ENCODE data around the gene PPP1R14B. TPM values are rescaled to one million over a fixed set of nuclear protein-coding genes. Genes with fewer than 3 reads are reported as not detected.

PPP1R14B gene
- total and polyA plus RNA-seq, 4 donors: 22.5 to 127 (median 122) TPM

- 0% methylated on average over 46 of the region's 54 CpGs for WGBS (ENCODE audit: insufficient coverage)
- H3K27ac ChIP-seq (ENCODE audit: low read depth, low read length): peak within 1 kb of the TSS; percentile 69
- DNase-seq (ENCODE audit: low read depth in 4 of 6, low spot score in 6 of 6): peak; percentile 72 to 96 (median 80)
- peaks cover 31% of the 10 kb centered on the region for H3K36me3 ChIP-seq (ENCODE audit: control insufficient read depth, insufficient read depth, low read length)
- H3K27me3 ChIP-seq (ENCODE audit: control insufficient read depth, insufficient read depth, low read length): no peaks in the 10 kb centered on the region
- peak within 1 kb of the TSS; percentile 73 for H3K4me3 ChIP-seq (ENCODE audit: low read depth, low read length)
- peaks cover 47% of the 10 kb centered on the region for H3K4me1 ChIP-seq (ENCODE audit: control insufficient read depth, insufficient read depth, low read length)
- no peaks in the 10 kb centered on the region for H3K9me3 ChIP-seq (ENCODE audit: control insufficient read depth, insufficient read depth, low read length)
Observed at GRCh38 chr11:64225608-64226506, 20.9 kb downstream of the PPP1R14B start, which contains the start of the genes NUDT22 and TRPT1. Gene NUDT22, plus strand, starts transcription at chr11:64226274. Its CDS starts 379 bp downstream, at chr11:64226653. Gene TRPT1, minus strand, starts transcription at chr11:64226186. Its CDS starts 326 bp downstream, at chr11:64225860.

- WGBS (ENCODE audit: insufficient coverage): 60% methylated on average over 22 of the region's 22 CpGs
- Histone ChIP-seq H3K4me1 (ENCODE audit: control insufficient read depth, insufficient read depth, low read length) (peaks cover 46% of the 10 kb centered on the region), H3K9me3 (ENCODE audit: control insufficient read depth, insufficient read depth, low read length) (no peaks in the 10 kb centered on the region), H3K36me3 (ENCODE audit: control insufficient read depth, insufficient read depth, low read length) (peaks cover 39% of the 10 kb centered on the region), H3K4me3 (ENCODE audit: low read depth, low read length) (peak overlapping the region; percentile 73), H3K27me3 (ENCODE audit: control insufficient read depth, insufficient read depth, low read length) (no peaks in the 10 kb centered on the region), H3K27ac (ENCODE audit: low read depth, low read length) (peak overlapping the region; percentile 69)
- DNase-seq (ENCODE audit: low read depth in 4 of 6, low spot score in 6 of 6): no peak
Observed at GRCh38 chr11:64224891-64225607, 21.7 kb downstream of the PPP1R14B start.

GRCh38 chr11:64224151-64224890, 22.4 kb downstream of the PPP1R14B start:
- no peak overlapping the region for H3K4me3 ChIP-seq (ENCODE audit: low read depth, low read length)
- H3K4me1 ChIP-seq (ENCODE audit: control insufficient read depth, insufficient read depth, low read length): peaks cover 39% of the 10 kb centered on the region
- WGBS (ENCODE audit: insufficient coverage): 92% methylated on average over 17 of the region's 17 CpGs
- H3K27ac ChIP-seq (ENCODE audit: low read depth, low read length): no peak overlapping the region
- H3K9me3 ChIP-seq (ENCODE audit: control insufficient read depth, insufficient read depth, low read length): no peaks in the 10 kb centered on the region
- H3K36me3 ChIP-seq (ENCODE audit: control insufficient read depth, insufficient read depth, low read length): peaks cover 47% of the 10 kb centered on the region
- no peaks in the 10 kb centered on the region for H3K27me3 ChIP-seq (ENCODE audit: control insufficient read depth, insufficient read depth, low read length)
- DNase-seq (ENCODE audit: low read depth in 4 of 6, low spot score in 6 of 6): no peak

- peaks cover 48% of the 10 kb centered on the region for H3K36me3 ChIP-seq (ENCODE audit: control insufficient read depth, insufficient read depth, low read length)
- H3K9me3 ChIP-seq (ENCODE audit: control insufficient read depth, insufficient read depth, low read length): no peaks in the 10 kb centered on the region
- no peak overlapping the region for H3K27ac ChIP-seq (ENCODE audit: low read depth, low read length)
- 89% methylated on average over 22 of the region's 24 CpGs for WGBS (ENCODE audit: insufficient coverage)
- DNase-seq (ENCODE audit: low read depth in 4 of 6, low spot score in 6 of 6): no peak
- H3K4me3 ChIP-seq (ENCODE audit: low read depth, low read length): no peak overlapping the region
- H3K4me1 ChIP-seq (ENCODE audit: control insufficient read depth, insufficient read depth, low read length): peaks cover 41% of the 10 kb centered on the region
- no peaks in the 10 kb centered on the region for H3K27me3 ChIP-seq (ENCODE audit: control insufficient read depth, insufficient read depth, low read length)
Observed at GRCh38 chr11:64223001-64223651, 23.6 kb downstream of the PPP1R14B start.

- Histone ChIP-seq H3K36me3 (ENCODE audit: control insufficient read depth, insufficient read depth, low read length) (peaks cover 48% of the 10 kb centered on the region), H3K4me3 (ENCODE audit: low read depth, low read length) (no peak overlapping the region), H3K27ac (ENCODE audit: low read depth, low read length) (no peak overlapping the region), H3K9me3 (ENCODE audit: control insufficient read depth, insufficient read depth, low read length) (no peaks in the 10 kb centered on the region), H3K4me1 (ENCODE audit: control insufficient read depth, insufficient read depth, low read length) (peaks cover 40% of the 10 kb centered on the region), H3K27me3 (ENCODE audit: control insufficient read depth, insufficient read depth, low read length) (no peaks in the 10 kb centered on the region)
- WGBS (ENCODE audit: insufficient coverage): 84% methylated on average over 9 of the region's 9 CpGs
- no peak for DNase-seq (ENCODE audit: low read depth in 4 of 6, low spot score in 6 of 6)
Observed at GRCh38 chr11:64222651-64223000, 24.1 kb downstream of the PPP1R14B start.

GRCh38 chr11:64220798-64221197, 25.9 kb downstream of the PPP1R14B start:
- peaks cover 48% of the 10 kb centered on the region for H3K36me3 ChIP-seq (ENCODE audit: control insufficient read depth, insufficient read depth, low read length)
- H3K27me3 ChIP-seq (ENCODE audit: control insufficient read depth, insufficient read depth, low read length): no peaks in the 10 kb centered on the region
- WGBS (ENCODE audit: insufficient coverage): 91% methylated on average over 14 of the region's 14 CpGs
- no peak overlapping the region for H3K27ac ChIP-seq (ENCODE audit: low read depth, low read length)
- peaks cover 25% of the 10 kb centered on the region for H3K4me1 ChIP-seq (ENCODE audit: control insufficient read depth, insufficient read depth, low read length)
- H3K4me3 ChIP-seq (ENCODE audit: low read depth, low read length): no peak overlapping the region
- no peaks in the 10 kb centered on the region for H3K9me3 ChIP-seq (ENCODE audit: control insufficient read depth, insufficient read depth, low read length)
- DNase-seq (ENCODE audit: low read depth in 4 of 6, low spot score in 6 of 6): no peak

- Histone ChIP-seq H3K36me3 (ENCODE audit: control insufficient read depth, insufficient read depth, low read length) (peaks cover 48% of the 10 kb centered on the region), H3K27me3 (ENCODE audit: control insufficient read depth, insufficient read depth, low read length) (no peaks in the 10 kb centered on the region), H3K9me3 (ENCODE audit: control insufficient read depth, insufficient read depth, low read length) (no peaks in the 10 kb centered on the region), H3K4me1 (ENCODE audit: control insufficient read depth, insufficient read depth, low read length) (peaks cover 19% of the 10 kb centered on the region), H3K4me3 (ENCODE audit: low read depth, low read length) (no peak overlapping the region), H3K27ac (ENCODE audit: low read depth, low read length) (no peak overlapping the region)
- DNase-seq (ENCODE audit: low read depth in 4 of 6, low spot score in 6 of 6): no peak
- WGBS (ENCODE audit: insufficient coverage): 86% methylated on average over 15 of the region's 17 CpGs
Observed at GRCh38 chr11:64220271-64220670, 26.5 kb downstream of the PPP1R14B start.

- no peak for DNase-seq (ENCODE audit: low read depth in 4 of 6, low spot score in 6 of 6)
- H3K36me3 ChIP-seq (ENCODE audit: control insufficient read depth, insufficient read depth, low read length): peaks cover 44% of the 10 kb centered on the region
- H3K27ac ChIP-seq (ENCODE audit: low read depth, low read length): no peak overlapping the region
- H3K4me3 ChIP-seq (ENCODE audit: low read depth, low read length): no peak overlapping the region
- 86% methylated on average over 6 of the region's 10 CpGs for WGBS (ENCODE audit: insufficient coverage)
- no peaks in the 10 kb centered on the region for H3K27me3 ChIP-seq (ENCODE audit: control insufficient read depth, insufficient read depth, low read length)
- no peaks in the 10 kb centered on the region for H3K9me3 ChIP-seq (ENCODE audit: control insufficient read depth, insufficient read depth, low read length)
- peaks cover 14% of the 10 kb centered on the region for H3K4me1 ChIP-seq (ENCODE audit: control insufficient read depth, insufficient read depth, low read length)
Observed at GRCh38 chr11:64219755-64220154, 27.0 kb downstream of the PPP1R14B start.

GRCh38 chr11:64219354-64219684, 27.4 kb downstream of the PPP1R14B start:
- DNase-seq (ENCODE audit: low read depth in 4 of 6, low spot score in 6 of 6): no peak
- 86% methylated on average over 6 of the region's 7 CpGs for WGBS (ENCODE audit: insufficient coverage)
- H3K4me3 ChIP-seq (ENCODE audit: low read depth, low read length): no peak overlapping the region
- H3K4me1 ChIP-seq (ENCODE audit: control insufficient read depth, insufficient read depth, low read length): peaks cover 10% of the 10 kb centered on the region
- no peak overlapping the region for H3K27ac ChIP-seq (ENCODE audit: low read depth, low read length)
- no peaks in the 10 kb centered on the region for H3K9me3 ChIP-seq (ENCODE audit: control insufficient read depth, insufficient read depth, low read length)
- H3K36me3 ChIP-seq (ENCODE audit: control insufficient read depth, insufficient read depth, low read length): peaks cover 39% of the 10 kb centered on the region
- H3K27me3 ChIP-seq (ENCODE audit: control insufficient read depth, insufficient read depth, low read length): no peaks in the 10 kb centered on the region

All from spinal cord (tissue), 10 donors.